Measurements from ENCODE around the gene PDE8A. TPM values are rescaled to one million over a fixed set of nuclear protein-coding genes. Genes with fewer than 3 reads are reported as not detected.

Gene PDE8A
- total RNA-seq, 1 donor from 2014 or later, result 23.7 TPM

DNA sequence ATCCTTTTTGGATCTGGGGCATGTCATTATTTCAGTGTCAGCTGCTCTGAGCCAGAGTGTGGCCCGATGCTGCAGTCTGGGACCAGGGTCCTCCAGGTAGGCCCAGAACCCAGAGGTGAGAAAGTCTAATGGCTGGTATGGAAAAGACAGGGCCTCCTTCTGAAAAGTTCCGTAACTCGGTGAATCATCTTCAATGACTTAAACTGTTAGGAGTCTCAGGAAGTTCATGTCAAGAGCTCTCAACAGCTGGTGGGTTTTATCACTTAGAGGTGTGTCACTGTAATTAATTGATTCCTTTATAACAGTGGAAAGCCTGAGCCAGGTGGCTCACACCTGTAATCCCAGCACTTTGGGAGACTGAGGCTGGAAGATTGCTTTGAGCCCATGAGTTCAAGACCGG is 28.5 kb upstream of the PDE8A start:
- Mint-ChIP-seq H3K27ac (ENCODE audit: unreplicated experiment) (no peak overlapping the region), H3K4me3 (ENCODE audit: unreplicated experiment) (no peak overlapping the region), H3K27me3 (ENCODE audit: unreplicated experiment) (peaks cover 11% of the 10 kb centered on the region), H3K4me1 (ENCODE audit: unreplicated experiment) (peaks cover 13% of the 10 kb centered on the region), H3K9me3 (ENCODE audit: unreplicated experiment) (peaks cover 4% of the 10 kb centered on the region), H3K36me3 (ENCODE audit: unreplicated experiment) (peaks cover 2% of the 10 kb centered on the region)
- TF ChIP-seq, protein P1, sequence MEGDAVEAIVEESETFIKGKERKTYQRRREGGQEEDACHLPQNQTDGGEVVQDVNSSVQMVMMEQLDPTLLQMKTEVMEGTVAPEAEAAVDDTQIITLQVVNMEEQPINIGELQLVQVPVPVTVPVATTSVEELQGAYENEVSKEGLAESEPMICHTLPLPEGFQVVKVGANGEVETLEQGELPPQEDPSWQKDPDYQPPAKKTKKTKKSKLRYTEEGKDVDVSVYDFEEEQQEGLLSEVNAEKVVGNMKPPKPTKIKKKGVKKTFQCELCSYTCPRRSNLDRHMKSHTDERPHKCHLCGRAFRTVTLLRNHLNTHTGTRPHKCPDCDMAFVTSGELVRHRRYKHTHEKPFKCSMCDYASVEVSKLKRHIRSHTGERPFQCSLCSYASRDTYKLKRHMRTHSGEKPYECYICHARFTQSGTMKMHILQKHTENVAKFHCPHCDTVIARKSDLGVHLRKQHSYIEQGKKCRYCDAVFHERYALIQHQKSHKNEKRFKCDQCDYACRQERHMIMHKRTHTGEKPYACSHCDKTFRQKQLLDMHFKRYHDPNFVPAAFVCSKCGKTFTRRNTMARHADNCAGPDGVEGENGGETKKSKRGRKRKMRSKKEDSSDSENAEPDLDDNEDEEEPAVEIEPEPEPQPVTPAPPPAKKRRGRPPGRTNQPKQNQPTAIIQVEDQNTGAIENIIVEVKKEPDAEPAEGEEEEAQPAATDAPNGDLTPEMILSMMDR (IDR thresholded peaks at IDR 0.05), result no peak
- no peak for DNase-seq (ENCODE audit: extremely low spot score, unreplicated experiment)

DNA sequence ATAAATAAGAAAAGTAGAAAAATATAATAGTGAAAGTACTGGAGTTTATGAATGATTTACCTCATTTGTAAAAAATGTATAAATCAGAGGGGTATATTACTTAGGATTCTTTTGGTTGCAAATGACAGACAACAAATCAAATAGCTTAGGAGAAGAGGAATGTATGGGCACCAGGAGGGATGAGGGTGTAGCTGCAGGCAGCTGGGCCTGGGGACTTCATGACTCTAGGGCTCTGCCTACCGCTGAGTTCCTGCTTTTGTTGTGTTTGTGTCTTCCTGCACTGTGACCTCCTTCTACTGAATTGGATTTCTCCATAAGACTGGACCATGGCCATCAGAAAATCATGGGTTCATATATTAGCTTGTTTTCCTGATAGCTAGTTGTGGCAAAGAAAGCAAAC is 27.9 kb upstream of the PDE8A start:
- TF ChIP-seq, protein P1 (IDR thresholded peaks at IDR 0.05), result no peak
- H3K27ac Mint-ChIP-seq (ENCODE audit: unreplicated experiment), result no peak overlapping the region
- peaks cover 2% of the 10 kb centered on the region for H3K36me3 Mint-ChIP-seq (ENCODE audit: unreplicated experiment)
- peaks cover 4% of the 10 kb centered on the region for H3K9me3 Mint-ChIP-seq (ENCODE audit: unreplicated experiment)
- H3K4me1 Mint-ChIP-seq (ENCODE audit: unreplicated experiment), result peaks cover 7% of the 10 kb centered on the region
- peaks cover 11% of the 10 kb centered on the region for H3K27me3 Mint-ChIP-seq (ENCODE audit: unreplicated experiment)
- no peak for DNase-seq (ENCODE audit: extremely low spot score, unreplicated experiment)
- no peak overlapping the region for H3K4me3 Mint-ChIP-seq (ENCODE audit: unreplicated experiment)

DNA sequence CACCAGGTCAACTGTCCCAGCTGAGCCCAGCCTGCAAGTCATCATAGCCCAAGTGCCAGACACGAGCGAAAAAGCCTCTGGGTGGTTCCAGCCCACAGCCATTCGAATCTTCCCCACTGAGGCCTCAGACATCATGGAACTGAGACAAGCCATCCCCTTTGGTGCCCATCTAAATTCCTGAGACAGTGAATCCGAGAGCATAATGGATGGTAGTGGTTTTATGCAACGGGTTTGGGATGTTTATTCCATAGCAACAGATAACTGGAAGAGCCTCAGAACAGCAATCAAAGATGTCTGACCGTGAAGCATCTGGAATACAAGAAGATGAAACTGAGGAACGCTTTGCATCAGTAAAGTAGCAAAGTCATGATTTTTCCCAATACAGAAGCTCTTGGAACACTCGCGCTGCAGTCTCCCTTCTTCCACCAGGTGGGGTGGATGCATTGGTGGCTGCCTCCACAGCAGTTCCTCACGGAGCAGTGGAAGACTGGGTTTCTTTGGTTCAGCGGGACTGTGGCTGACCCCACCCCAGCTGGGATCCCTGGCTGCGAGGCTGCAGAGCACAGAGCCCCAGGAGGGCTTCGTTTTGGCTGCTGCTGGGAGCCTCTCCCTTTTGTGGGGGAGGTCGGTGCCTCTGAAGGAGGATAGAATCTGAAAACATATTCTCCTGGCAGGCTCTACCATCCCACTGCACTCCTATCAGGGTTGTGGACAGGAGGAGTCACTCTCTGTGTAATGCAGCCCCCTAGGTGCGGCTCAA is 26.4 kb upstream of the PDE8A start:
- peak overlapping the region; percentile 15 for H3K4me3 Mint-ChIP-seq (ENCODE audit: unreplicated experiment)
- DNase-seq (ENCODE audit: extremely low spot score, unreplicated experiment), result no peak
- H3K36me3 Mint-ChIP-seq (ENCODE audit: unreplicated experiment), result peaks cover 2% of the 10 kb centered on the region
- H3K4me1 Mint-ChIP-seq (ENCODE audit: unreplicated experiment), result peaks cover 11% of the 10 kb centered on the region
- TF ChIP-seq, protein P1 (IDR thresholded peaks at IDR 0.05), result peak; percentile 88
- peaks cover 11% of the 10 kb centered on the region for H3K27me3 Mint-ChIP-seq (ENCODE audit: unreplicated experiment)
- no peak overlapping the region for H3K27ac Mint-ChIP-seq (ENCODE audit: unreplicated experiment)
- peaks cover 4% of the 10 kb centered on the region for H3K9me3 Mint-ChIP-seq (ENCODE audit: unreplicated experiment)

DNA sequence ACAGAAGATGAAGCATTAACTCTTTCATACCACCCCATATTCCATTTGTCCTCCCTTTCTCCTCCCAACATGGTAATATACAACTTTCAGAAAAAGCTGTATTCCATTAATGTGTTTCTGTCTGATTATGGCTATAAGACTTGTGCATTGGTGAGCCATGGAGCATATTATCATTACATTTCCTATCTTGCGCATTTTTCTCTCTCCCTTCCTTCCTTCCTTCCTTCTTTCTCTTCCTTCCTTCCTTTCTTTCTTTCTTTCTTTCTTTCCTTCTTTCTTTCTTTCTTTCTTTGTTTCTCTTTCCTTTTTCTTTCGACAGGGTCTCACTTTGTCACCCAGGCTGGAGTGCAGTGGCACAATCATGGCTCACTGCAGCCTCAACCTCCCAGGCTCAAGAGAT is 25.5 kb upstream of the PDE8A start:
- H3K27ac Mint-ChIP-seq (ENCODE audit: unreplicated experiment), result no peak overlapping the region
- TF ChIP-seq, protein P1 (IDR thresholded peaks at IDR 0.05), result no peak
- peaks cover 11% of the 10 kb centered on the region for H3K27me3 Mint-ChIP-seq (ENCODE audit: unreplicated experiment)
- H3K4me3 Mint-ChIP-seq (ENCODE audit: unreplicated experiment), result no peak overlapping the region
- peaks cover 2% of the 10 kb centered on the region for H3K36me3 Mint-ChIP-seq (ENCODE audit: unreplicated experiment)
- no peak for DNase-seq (ENCODE audit: extremely low spot score, unreplicated experiment)
- peaks cover 4% of the 10 kb centered on the region for H3K9me3 Mint-ChIP-seq (ENCODE audit: unreplicated experiment)
- peaks cover 11% of the 10 kb centered on the region for H3K4me1 Mint-ChIP-seq (ENCODE audit: unreplicated experiment)

DNA sequence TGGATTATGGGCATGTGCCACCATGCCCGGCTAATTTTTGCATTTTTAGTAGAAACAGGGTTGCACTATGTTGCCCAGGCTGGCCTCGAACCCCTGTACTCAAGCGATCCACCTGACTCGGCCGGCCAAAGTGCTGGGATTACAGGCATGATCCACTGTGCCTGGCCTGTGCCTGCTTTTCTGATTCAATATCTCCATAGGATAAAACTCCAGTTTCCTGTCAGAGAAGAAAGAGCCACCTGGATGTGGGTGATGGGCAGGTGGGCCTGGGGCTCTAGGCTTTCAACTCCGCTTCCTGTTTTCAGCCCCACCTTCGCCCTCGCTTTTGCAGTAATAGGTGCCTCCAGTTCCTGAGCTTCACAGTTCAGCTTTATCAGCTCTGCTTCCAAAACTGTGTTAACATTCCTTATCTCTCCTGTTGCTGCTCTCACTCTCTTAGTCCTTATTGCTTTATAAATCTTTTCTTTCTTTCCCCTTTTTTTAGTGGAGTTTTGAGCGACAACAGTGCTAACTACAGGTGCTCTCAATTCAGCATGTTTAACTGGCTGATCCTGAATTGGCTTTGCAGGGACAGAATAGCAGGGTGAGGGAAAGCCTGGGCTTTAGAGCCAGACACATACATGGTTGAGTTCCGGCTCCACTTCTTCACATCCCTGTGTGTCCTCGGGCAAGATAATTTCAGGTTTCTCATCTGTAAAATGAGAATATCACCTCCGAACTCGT is 21.1 kb upstream of the PDE8A start:
- peaks cover 2% of the 10 kb centered on the region for H3K36me3 Mint-ChIP-seq (ENCODE audit: unreplicated experiment)
- peaks cover 11% of the 10 kb centered on the region for H3K9me3 Mint-ChIP-seq (ENCODE audit: unreplicated experiment)
- TF ChIP-seq, protein P1 (IDR thresholded peaks at IDR 0.05), result no peak
- no peak overlapping the region for H3K4me3 Mint-ChIP-seq (ENCODE audit: unreplicated experiment)
- H3K27me3 Mint-ChIP-seq (ENCODE audit: unreplicated experiment), result peaks cover 11% of the 10 kb centered on the region
- DNase-seq (ENCODE audit: extremely low spot score, unreplicated experiment), result no peak
- H3K27ac Mint-ChIP-seq (ENCODE audit: unreplicated experiment), result no peak overlapping the region
- peaks cover 4% of the 10 kb centered on the region for H3K4me1 Mint-ChIP-seq (ENCODE audit: unreplicated experiment)

Measured in osteocyte (in vitro differentiated cells).